ENCODE measurements around the gene IFNB1.

The IFNB1 gene

GRCh38 chr9:21077781-21078180 is at the start of gene IFNB1:
Gene IFNB1, minus strand, starts transcription at chr9:21077942. Its CDS starts 73 bp downstream, at chr9:21077869.
- no peak for DNase-seq

DNA sequence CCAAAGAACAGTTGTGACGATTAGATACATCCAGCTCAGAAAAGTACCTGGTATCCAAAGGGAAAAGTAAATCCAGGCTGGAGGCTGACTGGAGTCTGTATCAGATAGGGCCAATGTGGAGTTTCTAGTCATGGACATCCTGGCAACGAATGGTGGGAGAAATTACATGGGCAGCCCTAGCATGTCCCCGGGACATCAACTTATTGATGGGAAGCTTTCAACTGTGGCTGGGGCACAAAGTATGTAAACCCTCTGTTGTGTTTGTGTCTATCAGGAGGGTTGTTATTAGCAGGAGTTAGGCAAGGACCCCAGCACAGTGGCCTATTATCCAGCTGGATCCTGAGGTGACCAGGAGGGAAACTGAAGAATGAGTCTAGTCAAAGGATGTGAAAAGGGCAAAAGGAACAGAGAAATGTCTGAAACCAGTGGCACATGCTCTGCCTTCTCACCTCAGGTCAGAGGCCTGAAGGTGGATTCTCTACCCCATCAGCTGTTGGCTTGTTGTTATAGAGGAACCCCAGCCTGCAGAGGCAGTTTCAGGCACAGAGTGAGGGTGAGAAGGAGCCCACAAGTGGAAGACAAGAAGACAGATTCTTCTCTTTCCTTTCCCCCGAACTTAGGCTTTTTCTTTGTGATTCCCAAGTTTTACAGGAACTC is 44.0 kb upstream of the IFNB1 start:
- no peak for DNase-seq

GRCh38 chr9:21121079-21121478 is 43.3 kb upstream of the IFNB1 start:
- DNase-seq, result no peak

GRCh38 chr9:21119093-21119770 is 41.5 kb upstream of the IFNB1 start:
- DNase-seq, result no peak

DNA sequence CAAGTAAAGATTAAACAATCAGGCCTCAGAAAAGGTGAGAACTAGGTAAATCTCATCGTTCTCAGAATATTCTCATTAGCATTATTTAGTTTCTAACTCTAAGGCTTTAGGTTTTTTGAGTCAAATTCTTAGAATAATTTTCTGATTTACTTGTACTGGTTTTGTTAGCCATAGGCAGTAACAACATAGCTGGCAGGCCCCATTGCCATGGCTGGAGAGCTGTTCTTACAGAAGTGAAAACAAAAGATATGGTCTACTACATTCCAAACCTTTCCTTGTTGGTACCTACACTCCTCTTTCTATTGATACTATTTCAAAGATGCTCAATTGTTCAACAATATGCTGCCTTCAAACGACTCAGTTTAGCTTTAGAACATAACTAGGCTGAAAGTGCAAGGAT is 36.6 kb upstream of the IFNB1 start:
- DNase-seq, result no peak

- peak; percentile 68 for DNase-seq
Measured at GRCh38 chr9:21110708-21111576, 33.2 kb upstream of the IFNB1 start.

DNA sequence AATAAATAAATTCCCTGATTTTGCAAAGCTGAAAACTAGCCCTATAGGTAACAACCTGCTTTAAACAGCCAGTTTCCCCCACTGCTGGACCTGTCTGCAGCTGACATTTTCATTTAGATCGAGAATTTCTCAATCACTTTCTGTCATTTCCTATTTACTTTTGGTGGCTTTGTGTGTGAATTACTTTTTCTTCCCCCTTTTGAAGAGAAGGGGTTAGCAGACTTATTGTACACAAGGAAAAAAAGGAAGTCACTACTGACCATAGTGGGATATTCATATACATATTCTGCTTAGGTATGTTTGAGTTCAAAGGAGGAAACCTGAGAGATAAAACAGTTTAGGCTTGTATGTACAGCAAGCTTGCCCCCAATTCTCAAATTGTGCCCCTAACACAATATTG is 27.0 kb upstream of the IFNB1 start:
- DNase-seq, result no peak

DNA sequence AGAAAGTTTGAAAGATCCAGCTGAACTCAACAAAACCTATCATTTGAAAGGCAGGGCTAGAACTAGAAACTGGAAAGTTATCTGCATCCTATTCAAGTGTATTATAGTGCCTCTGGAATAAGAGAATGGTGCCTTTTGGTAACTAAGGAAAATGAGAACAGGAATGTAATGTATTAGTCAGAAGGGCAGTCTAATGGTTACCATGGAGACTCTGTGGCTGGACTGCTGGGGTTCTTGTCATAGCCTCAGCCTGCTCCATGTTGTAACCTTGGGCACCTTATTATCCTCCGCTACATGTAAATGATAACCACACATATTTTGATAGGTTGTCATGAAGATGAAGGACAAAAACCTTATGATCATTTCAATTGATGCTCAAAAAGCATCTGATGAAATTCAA is 24.6 kb upstream of the IFNB1 start:
- DNase-seq, result no peak

DNA sequence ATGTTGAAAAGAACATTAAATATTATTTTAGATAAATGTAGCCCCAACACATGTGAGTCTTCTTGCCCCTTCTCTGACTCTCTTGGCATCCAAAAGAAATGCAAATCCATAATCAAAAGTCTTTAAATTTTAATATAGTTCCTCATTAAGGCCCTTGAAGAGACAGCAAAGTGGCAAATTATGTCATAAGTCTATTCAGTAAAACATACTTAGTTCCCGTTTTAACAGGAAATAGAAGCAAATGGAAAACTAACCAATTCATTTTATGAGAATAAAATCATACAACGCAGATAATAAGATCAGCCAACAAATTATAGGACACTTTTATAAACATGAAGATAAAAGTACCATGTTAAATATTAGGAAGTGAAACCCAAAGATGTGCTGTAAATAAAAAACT is 20.1 kb upstream of the IFNB1 start:
- DNase-seq, result no peak

DNA sequence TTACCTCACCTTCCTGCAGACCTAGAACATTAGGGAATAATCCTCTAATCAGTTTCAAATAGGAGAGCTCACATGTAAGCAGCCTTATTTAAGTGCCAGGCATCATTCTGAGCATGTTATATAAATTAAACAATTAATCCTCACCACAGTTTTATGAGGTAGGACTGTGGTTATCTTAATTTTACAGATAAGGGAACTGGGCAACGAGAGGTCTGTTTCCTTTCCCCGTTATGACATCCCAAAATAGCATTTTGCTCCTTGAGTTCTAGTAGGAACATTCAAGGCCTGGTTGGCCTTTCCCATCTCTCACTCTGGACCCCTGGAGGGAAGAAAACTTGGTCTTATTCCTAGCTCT is 19.1 kb upstream of the IFNB1 start:
- no peak for DNase-seq

GRCh38 chr9:21096172-21096900 is 18.6 kb upstream of the IFNB1 start:
- no peak for DNase-seq

DNA sequence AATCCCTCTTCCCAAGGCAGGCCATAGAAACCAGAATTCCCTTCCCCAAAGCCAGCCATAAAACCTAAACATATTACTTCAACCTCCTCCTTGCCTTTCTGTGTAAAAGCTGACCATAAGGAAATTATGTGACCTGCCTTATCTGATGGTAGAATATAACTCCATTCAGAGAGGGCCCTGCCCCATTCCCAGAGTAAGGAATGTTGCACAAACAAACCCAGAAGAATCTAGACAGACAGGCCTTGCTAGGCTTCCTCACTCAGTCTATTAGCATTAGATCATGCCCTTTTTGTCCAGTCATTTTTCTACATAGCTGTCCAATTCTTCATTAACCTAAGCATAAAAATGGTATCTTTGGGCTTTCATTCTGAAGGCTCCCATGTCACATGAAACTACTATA is 17.8 kb upstream of the IFNB1 start:
- DNase-seq, result no peak

- no peak for DNase-seq
Measured at GRCh38 chr9:21086538-21086937, 8.8 kb upstream of the IFNB1 start.

DNA sequence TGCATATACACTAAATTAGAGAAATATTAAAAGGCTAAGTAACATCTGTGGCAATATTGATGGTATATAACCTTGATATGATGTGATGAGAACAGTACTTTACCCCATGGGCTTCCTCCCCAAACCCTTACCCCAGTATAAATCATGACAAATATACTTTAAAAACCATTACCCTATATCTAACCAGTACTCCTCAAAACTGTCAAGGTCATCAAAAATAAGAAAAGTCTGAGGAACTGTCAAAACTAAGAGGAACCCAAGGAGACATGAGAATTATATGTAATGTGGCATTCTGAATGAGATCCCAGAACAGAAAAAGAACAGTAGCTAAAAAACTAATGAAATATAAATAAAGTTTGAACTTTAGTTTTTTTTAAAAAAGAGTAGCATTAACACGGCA is 7.3 kb upstream of the IFNB1 start:
- DNase-seq, result no peak

- DNase-seq, result no peak
Measured at GRCh38 chr9:21084242-21084850, 6.6 kb upstream of the IFNB1 start.

- no peak for DNase-seq
Measured at GRCh38 chr9:21082671-21083070, 4.9 kb upstream of the IFNB1 start.

- DNase-seq, result no peak
Measured at GRCh38 chr9:21081999-21082398, 4.3 kb upstream of the IFNB1 start.

- no peak for DNase-seq
Measured at GRCh38 chr9:21081451-21081850, 3.7 kb upstream of the IFNB1 start.

DNA sequence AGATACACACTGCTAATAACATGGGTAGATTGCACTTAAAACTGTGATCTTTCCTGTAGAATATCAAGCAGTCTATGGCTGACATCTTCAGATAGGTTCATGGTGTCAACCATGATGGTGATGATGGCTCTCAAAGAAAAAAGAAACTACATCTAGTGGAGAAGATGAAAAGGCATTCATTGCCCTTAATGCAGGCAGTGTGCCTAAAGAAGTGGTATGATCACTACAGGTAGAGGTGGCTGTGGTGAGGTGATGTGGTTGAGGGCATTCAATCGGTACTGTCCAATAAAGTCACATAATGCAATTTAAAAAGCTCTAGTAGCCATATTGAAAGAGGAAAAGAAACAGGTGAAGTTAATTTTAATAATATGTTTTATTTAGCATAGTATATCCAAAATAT is 3.1 kb upstream of the IFNB1 start:
- no peak for DNase-seq

GRCh38 chr9:21078702-21079101 is 960 bp upstream of the IFNB1 start:
- no peak for DNase-seq

DNA sequence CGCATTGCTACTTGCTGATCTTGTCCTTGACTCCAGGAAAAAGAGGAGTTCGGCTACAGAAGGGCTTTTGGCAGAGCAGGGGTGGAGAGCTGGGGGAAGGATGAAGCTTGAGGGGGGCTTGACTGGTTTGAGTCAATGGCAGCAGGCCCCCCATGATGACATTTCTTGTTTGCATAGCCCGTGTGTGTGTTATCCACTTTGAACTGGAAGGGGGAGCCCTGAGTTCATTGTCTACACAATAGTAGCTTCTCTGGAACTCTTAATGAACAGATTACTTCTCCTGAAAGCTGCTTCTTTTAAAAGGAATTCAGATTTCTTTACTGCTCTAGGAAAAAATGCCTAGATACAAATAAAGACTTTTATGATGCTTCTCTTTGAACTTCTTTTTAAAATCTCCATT is 2.3 kb downstream of the IFNB1 start:
- DNase-seq, result no peak

DNA sequence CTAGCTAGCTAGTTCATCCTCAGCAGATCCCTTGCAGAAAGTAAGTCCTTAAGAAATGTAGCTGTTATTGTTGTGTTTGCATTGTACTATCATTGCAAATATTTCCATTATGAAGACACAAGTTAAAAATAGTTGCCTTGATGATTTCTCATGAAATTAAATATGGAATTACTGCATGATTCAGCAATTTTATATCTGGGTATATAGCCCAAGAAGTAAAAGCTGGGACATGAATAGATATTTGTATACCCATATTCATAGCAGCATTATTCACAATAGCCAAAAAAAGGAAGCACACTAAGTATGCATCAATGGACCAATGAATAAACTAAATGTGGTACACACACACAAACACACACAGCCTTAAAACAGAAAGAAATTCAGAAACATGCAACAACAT is 6.8 kb downstream of the IFNB1 start:
- DNase-seq, result no peak

DNA sequence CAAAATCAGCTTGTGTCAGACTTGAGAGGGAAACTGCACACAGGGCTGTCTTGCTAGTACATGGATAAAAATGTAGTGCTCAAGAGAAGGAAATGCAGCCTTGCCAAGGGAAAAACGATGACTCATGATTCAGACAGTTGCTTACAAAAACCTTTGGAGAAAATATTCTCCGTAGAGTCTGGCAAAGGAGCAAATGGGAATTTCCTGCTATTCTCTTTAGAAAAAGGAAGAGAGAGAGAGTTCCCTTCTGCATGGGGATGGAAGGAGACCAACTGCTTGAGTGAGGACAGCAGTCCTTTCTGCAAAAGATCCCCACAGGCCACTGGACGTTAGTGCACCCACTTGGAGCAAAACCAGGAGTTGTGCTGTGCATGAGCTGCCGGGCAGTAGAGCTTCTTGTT is 7.6 kb downstream of the IFNB1 start:
- no peak for DNase-seq

Data from NCI-H1694 treated with DMSO at 0.1 percent for 48 hours (cell line).